ENCODE measurements around the gene MDM1. TPM values are rescaled to one million over a fixed set of nuclear protein-coding genes. Genes with fewer than 3 reads are reported as not detected.

Gene MDM1
- total and polyA plus RNA-seq, 2 experiments from 2014 or later = 13.6 to 18.9 TPM

Other genes with a start within 250 kb of the MDM1 start
- not detected in 2 replicates for gene IFNG, start 172.6 kb downstream of the MDM1 start, total RNA-seq (2014; rRNA removed; shearing (Covaris generic))
- not detected in 2 replicates for gene IFNG, start 172.6 kb downstream of the MDM1 start, polyA plus RNA-seq (2016; fragmentation: Nextera tagmentation; extraction: Ambion mirVana)
- not detected in 2 replicates for gene IL26, start 106.6 kb downstream of the MDM1 start, total RNA-seq (2014; rRNA removed; shearing (Covaris generic))
- gene IL26, start 106.6 kb downstream of the MDM1 start, polyA plus RNA-seq (2016; fragmentation: Nextera tagmentation; extraction: Ambion mirVana) = not detected in 2 replicates
- not detected in 2 replicates for gene IL22, start 78.8 kb downstream of the MDM1 start, total RNA-seq (2014; rRNA removed; shearing (Covaris generic))
- gene IL22, start 78.8 kb downstream of the MDM1 start, polyA plus RNA-seq (2016; fragmentation: Nextera tagmentation; extraction: Ambion mirVana) = not detected in 2 replicates

All from GM23338 (cell line).